MCF 10A (cell line): ENCODE measurements around the gene HSF2BP. TPM values are rescaled to one million over a fixed set of nuclear protein-coding genes. Genes with fewer than 3 reads are reported as not detected.

Source experiments
- BruUV-seq: library from RNA; stranded (reverse); fragments of 400-500 nt; replicated peaks from 2 replicates; lab custom pipeline; 2021; lab: Mats Ljungman, UMichigan
- CTCF ChIA-PET: fragments of 300-600 bp; sonication (Branson Sonifier 250); formaldehyde crosslinking; extraction: SDS; loops from one replicate; lab custom pipeline; 2021; ENCODE audit warnings: antibody characterized with exemption, inconsistent platforms; lab: Yijun Ruan, JAX
- POLR2A ChIA-PET: fragments of 300-600, 350-650 bp; sonication (Branson Sonifier 250); formaldehyde crosslinking; extraction: SDS; loops from one replicate; lab custom pipeline; 2020; ENCODE audit warnings: antibody characterized with exemption, inconsistent platforms; lab: Yijun Ruan, JAX
- DNase-seq: peaks from one replicate; pipeline ENCODE4 v3.0.0-alpha.2; 2018; ENCODE audit not compliant: unreplicated experiment
- H3K27ac Mint-ChIP-seq: one replicate; pipeline ENCODE4 v1.8.0; 2022; ENCODE audit warnings: mild to moderate bottlenecking, low read depth, mixed read lengths; ENCODE audit not compliant: unreplicated experiment
- H3K27me3 Mint-ChIP-seq: one replicate; pipeline ENCODE4 v1.8.0; 2022; ENCODE audit warnings: mixed read lengths; ENCODE audit not compliant: insufficient read depth, unreplicated experiment
- H3K36me3 Mint-ChIP-seq: one replicate; pipeline ENCODE4 v1.8.0; 2022; ENCODE audit warnings: mild to moderate bottlenecking, moderate library complexity, mixed read lengths; ENCODE audit not compliant: insufficient read depth, unreplicated experiment
- H3K4me1 Mint-ChIP-seq: one replicate; pipeline ENCODE4 v1.8.0; 2022; ENCODE audit warnings: mixed read lengths; ENCODE audit not compliant: insufficient read depth, unreplicated experiment
- H3K4me3 Mint-ChIP-seq: one replicate; pipeline ENCODE4 v1.8.0; 2022; ENCODE audit warnings: mild to moderate bottlenecking, moderate library complexity, mixed read lengths; ENCODE audit not compliant: unreplicated experiment
- H3K9me3 Mint-ChIP-seq: one replicate; pipeline ENCODE4 v1.8.0; 2022; ENCODE audit warnings: mixed read lengths; ENCODE audit not compliant: unreplicated experiment
- intact Hi-C: fragments of 100-400 bp; cut with micrococcal nuclease; formaldehyde crosslinking; loops from 2 replicates; pipeline ENCODE4 v1.14.1; 2022
- total RNA-seq: library from RNA; stranded (reverse); gene quantifications from 2 replicates; pipeline ENCODE4 v1.2.3, GENCODE V29; 2022
- TF ChIP-seq, protein P1 (sequence below): fragments of 200-600 bp; IDR thresholded peaks from one replicate; pipeline ENCODE4 v1.8.0; 2022; ENCODE audit warnings: antibody characterized with exemption, mild to moderate bottlenecking; ENCODE audit not compliant: unreplicated experiment

HSF2BP gene
- total RNA-seq, 1 experiment from 2014 or later = 6.8 TPM

DNA sequence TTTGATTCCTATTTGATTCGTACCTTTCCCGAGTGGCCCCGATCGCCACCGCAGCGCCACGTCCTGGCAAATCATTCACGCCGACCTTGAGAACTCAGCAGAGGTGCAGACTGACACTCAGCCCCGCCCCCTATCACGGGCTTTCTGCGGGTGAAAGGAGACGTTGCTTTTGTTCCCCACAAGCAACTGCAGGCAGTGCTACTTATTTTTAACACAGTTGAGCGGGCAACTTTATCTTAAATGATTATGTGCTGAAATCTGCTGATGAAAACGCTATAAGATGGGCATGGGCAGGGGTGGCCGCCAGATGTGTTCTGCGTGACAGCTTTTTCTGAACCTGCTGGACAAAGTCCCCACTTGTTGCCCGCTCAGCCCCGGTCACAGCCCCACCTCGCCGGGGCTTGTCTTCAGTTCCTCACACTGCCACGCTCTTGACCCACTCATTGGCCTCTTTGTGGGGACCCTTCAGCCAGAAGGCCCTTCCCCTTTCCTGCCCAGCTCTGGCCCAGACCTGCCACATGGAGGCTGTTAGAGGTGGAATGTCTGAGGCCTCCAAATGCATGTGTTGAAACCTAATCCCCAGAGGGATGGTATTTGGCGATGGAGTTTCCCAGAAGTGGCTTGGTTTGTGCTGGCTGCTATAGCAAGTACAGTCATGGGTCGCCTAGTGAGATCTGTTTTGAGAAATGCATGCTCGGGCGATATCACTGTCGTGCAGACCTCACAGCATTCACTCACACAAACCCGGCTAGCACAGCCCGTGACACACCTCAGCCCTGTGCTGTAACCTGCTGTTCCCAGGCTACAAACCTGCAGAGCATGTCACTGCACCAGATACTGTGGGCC, 44.0 kb upstream of the HSF2BP start:
- no peak for DNase-seq

DNA sequence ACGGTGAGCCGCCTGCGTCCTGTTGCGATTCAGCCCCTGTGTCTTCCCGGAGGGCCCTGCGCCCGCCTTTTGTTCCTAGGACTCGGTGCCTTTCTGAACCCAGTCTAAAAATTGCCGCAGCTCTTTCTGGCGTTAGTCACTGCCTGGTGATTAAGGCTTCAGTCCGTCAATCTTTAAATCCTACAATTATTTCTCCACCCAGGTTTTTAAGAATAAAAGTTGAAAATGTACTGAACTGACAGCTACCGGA, 43.4 kb upstream of the HSF2BP start:
- no TSS peak for BruUV-seq
- Mint-ChIP-seq H3K9me3 (no peaks in the 10 kb centered on the region), H3K4me1 (peaks cover 9% of the 10 kb centered on the region), H3K4me3 (no peak overlapping the region), H3K27ac (no peak overlapping the region), H3K36me3 (no peaks in the 10 kb centered on the region), H3K27me3 (no peaks in the 10 kb centered on the region)
- CTCF ChIA-PET = interaction anchor here (0.9 kb wide), 1 partner anchor 21 kb away, joined by 4 read pairs; no protein-coding TSS in a partner anchor
- POLR2A ChIA-PET = interaction anchor here (1.7 kb wide), 1 partner anchor 8 kb away, joined by 5 read pairs; no protein-coding TSS in a partner anchor
- no peak for DNase-seq
- intact Hi-C loops = no loop called here
- TF ChIP-seq, protein P1, sequence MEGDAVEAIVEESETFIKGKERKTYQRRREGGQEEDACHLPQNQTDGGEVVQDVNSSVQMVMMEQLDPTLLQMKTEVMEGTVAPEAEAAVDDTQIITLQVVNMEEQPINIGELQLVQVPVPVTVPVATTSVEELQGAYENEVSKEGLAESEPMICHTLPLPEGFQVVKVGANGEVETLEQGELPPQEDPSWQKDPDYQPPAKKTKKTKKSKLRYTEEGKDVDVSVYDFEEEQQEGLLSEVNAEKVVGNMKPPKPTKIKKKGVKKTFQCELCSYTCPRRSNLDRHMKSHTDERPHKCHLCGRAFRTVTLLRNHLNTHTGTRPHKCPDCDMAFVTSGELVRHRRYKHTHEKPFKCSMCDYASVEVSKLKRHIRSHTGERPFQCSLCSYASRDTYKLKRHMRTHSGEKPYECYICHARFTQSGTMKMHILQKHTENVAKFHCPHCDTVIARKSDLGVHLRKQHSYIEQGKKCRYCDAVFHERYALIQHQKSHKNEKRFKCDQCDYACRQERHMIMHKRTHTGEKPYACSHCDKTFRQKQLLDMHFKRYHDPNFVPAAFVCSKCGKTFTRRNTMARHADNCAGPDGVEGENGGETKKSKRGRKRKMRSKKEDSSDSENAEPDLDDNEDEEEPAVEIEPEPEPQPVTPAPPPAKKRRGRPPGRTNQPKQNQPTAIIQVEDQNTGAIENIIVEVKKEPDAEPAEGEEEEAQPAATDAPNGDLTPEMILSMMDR = no peak

More for the DNA sequence above, 44.0 kb upstream of the HSF2BP start:
- TF ChIP-seq, protein P1 = no peak
- no TSS peak for BruUV-seq
- H3K27me3 Mint-ChIP-seq = no peaks in the 10 kb centered on the region
- intact Hi-C loops = no loop called here
- CTCF ChIA-PET = interaction anchor here (0.9 kb wide), 1 partner anchor 22 kb away, joined by 4 read pairs; no protein-coding TSS in a partner anchor
- H3K9me3 Mint-ChIP-seq = no peaks in the 10 kb centered on the region
- POLR2A ChIA-PET = interaction anchor here (1.7 kb wide), 1 partner anchor 7 kb away, joined by 5 read pairs; no protein-coding TSS in a partner anchor
- no peaks in the 10 kb centered on the region for H3K36me3 Mint-ChIP-seq
- no peak overlapping the region for H3K4me3 Mint-ChIP-seq
- peaks cover 5% of the 10 kb centered on the region for H3K4me1 Mint-ChIP-seq
- no peak overlapping the region for H3K27ac Mint-ChIP-seq

DNA sequence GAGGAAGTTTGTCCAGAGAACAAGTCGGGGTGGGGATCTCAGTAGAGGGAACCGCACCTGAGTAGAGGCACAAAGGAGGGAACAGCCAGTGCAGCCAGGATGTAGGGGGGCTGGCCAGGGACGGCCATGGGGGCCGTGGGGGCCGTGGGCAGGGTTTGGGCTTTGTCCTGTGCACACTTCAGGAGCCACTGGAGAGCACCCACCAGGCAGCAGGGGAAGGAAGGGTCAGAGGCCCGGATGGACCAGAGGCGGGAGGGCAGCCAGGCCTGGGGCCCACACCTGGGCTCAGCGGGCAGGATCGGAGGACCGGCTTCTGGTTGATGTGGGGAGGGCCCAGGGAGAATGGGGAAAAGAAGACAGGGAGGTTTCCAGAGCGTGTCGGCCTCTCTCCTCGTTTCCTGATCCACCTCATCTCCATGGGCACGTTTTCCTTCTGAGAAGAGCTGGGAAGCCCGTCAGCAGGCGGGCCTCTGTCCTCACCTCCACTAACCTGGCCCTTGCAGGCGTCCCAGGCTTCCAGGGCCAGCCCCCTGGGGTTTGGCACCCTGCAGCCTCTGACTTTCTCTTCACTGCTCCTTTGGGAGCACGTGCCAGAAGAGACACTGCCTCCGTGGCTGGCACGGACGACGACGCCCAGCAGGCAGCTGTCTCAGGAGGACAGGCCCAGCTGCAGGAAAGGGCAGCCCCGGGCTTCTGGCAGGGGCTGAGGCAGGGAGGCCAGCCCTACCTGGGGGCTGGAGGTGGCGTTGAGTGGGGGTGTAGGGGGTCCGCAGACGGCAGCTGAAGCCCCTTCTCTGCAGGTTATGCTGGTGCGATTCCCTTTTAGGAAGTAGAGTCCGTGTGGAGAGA, 42.9 kb upstream of the HSF2BP start:
- ChIA-PET CTCF (interaction anchor here (0.9 kb wide), 1 partner anchor 21 kb away, joined by 4 read pairs; no protein-coding TSS in a partner anchor), POLR2A (interaction anchor here (0.8 to 1.7 kb wide), 2 partner anchors 8 to 27 kb away, joined by 4 to 5 read pairs; no protein-coding TSS in a partner anchor)
- Mint-ChIP-seq H3K27ac (no peak overlapping the region), H3K4me3 (no peak overlapping the region), H3K27me3 (no peaks in the 10 kb centered on the region), H3K9me3 (no peaks in the 10 kb centered on the region), H3K4me1 (peaks cover 11% of the 10 kb centered on the region), H3K36me3 (no peaks in the 10 kb centered on the region)
- intact Hi-C loops = no loop called here
- no TSS peak for BruUV-seq
- TF ChIP-seq, protein P1 = no peak
- no peak for DNase-seq
